IPS-20b (cell line): ENCODE measurements around the gene TRPC4.
A peak's percentile ranks its signal among the peaks of the same experiment; 100 is the strongest.

Source experiments
- H3K27ac ChIP-seq: one replicate; pipeline ENCODE4 v1.5.1; 2013; ENCODE audit warnings: low read length
- H3K27me3 ChIP-seq: 2 replicates; pipeline ENCODE4 v1.6.1; 2013; ENCODE audit warnings: mild to moderate bottlenecking, low read length, inconsistent platforms; ENCODE audit not compliant: insufficient read depth
- H3K36me3 ChIP-seq: 2 replicates; pipeline ENCODE4 v1.6.1; 2013; ENCODE audit warnings: low read depth, mild to moderate bottlenecking, inconsistent platforms, low read length, moderate library complexity; ENCODE audit not compliant: insufficient read depth
- H3K4me1 ChIP-seq: 2 replicates; pipeline ENCODE4 v1.6.1; 2013; ENCODE audit warnings: mild to moderate bottlenecking, control low read depth, inconsistent platforms, low read length, moderate library complexity; ENCODE audit not compliant: insufficient read depth
- H3K4me3 ChIP-seq: 2 replicates; pipeline ENCODE4 v1.5.1; 2013; ENCODE audit warnings: mild to moderate bottlenecking, low read length, inconsistent platforms
- H3K9ac ChIP-seq: 2 replicates; pipeline ENCODE4 v1.6.1; 2013; ENCODE audit warnings: low read depth, mild to moderate bottlenecking, inconsistent platforms, low read length, moderate library complexity
- H3K9me3 ChIP-seq: 2 replicates; pipeline ENCODE4 v1.6.1; 2013; ENCODE audit warnings: mild to moderate bottlenecking, low read depth, low read length, inconsistent platforms; ENCODE audit not compliant: insufficient read depth

Gene TRPC4

DNA sequence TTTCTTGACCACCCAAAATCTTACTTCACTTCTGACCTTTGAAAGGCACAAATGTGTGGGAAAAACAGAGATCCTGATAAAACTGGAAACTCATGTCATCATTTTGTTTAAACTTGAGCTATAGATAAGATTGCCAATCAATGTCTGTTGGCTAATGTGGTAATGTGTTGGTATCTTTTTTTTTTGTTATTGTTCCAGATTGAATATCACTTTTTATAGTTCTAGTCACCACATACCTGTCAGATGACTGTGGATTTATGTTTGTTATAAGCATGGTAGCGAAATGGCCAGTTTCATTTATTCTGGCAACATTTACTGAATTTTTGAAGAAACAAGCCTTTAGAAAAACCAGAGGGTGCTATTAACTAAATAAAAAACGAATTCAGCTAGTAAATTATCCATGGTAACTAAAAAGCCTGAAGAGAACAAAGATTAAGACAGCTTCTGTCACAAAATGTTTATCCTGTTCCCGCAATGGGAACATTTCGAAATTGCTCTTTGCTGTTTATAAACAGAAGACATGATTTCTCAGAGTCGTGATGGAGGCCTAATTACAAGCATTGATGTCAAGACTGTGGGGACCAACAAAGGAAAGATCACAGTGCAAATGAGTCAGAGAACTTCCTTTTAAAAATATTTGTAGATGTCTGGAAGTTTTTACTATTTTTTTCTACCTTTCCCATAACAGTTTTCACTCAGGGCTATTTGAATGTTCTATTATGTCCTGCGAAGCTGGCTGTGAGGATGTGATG is 188.1 kb downstream of the TRPC4 start:
- H3K27me3 ChIP-seq = no peaks in the 10 kb centered on the region

DNA sequence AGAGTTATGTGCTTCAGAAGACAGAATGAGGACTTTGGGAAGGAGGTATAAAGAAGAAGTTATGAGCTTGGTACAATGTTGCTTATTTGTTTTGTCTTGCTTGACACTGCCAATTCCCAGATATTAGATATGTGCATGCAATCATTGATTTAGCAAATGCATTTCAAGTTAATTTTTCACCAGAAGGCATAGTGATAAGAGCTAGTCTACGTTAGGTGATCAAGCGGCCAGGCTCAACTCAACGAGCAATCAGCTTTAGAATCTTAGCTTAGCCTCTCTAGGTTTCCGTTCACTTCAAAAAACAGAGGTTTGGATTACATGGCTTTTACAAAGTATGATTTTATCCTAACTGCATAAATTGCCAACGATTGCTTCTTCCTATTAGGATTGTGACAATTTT is 189.4 kb downstream of the TRPC4 start:
- Histone ChIP-seq H3K4me3 (no peak overlapping the region), H3K4me1 (peaks cover 2% of the 10 kb centered on the region; the same call in 1 of the 2 replicates), H3K9ac (no peak overlapping the region), H3K27ac (no peak overlapping the region), H3K27me3 (no peaks in the 10 kb centered on the region), H3K36me3 (0 out of 2 replicates have a peak, but pooled peaks cover 5% of the 10 kb centered on the region), H3K9me3 (no peaks in the 10 kb centered on the region)

More for the DNA sequence above, 188.1 kb downstream of the TRPC4 start:
- Histone ChIP-seq H3K36me3 (0 out of 2 replicates have a peak, but pooled peaks cover 5% of the 10 kb centered on the region), H3K4me1 (peaks cover 4% of the 10 kb centered on the region; the same call in 1 of the 2 replicates), H3K9ac (no peak overlapping the region), H3K27ac (no peak overlapping the region), H3K4me3 (no peak overlapping the region), H3K9me3 (no peaks in the 10 kb centered on the region)

DNA sequence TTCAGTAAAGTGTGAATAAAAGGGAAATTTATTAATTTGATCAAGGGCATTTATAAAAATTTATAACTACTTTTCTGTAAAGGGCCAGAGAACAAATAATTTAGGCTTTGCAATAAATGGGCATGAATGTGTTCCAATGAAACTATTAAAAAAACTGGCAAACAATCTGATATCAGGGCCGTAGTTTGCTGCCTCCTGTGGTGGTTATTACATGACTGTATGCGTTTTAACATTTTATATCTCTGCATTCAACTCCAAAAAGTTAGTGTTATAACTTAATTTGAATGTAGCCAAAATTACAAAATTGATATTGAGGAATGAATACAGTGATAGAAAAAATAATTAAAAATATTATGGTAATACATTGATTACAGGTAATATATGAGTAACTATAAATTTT is 190.5 kb downstream of the TRPC4 start:
- Histone ChIP-seq H3K9ac (no peak overlapping the region), H3K4me3 (no peak overlapping the region), H3K27ac (no peak overlapping the region), H3K4me1 (no peaks in the 10 kb centered on the region; the same call in 1 of the 2 replicates), H3K27me3 (no peaks in the 10 kb centered on the region), H3K9me3 (no peaks in the 10 kb centered on the region), H3K36me3 (peaks cover 7% of the 10 kb centered on the region; the same call in 1 of the 2 replicates)

DNA sequence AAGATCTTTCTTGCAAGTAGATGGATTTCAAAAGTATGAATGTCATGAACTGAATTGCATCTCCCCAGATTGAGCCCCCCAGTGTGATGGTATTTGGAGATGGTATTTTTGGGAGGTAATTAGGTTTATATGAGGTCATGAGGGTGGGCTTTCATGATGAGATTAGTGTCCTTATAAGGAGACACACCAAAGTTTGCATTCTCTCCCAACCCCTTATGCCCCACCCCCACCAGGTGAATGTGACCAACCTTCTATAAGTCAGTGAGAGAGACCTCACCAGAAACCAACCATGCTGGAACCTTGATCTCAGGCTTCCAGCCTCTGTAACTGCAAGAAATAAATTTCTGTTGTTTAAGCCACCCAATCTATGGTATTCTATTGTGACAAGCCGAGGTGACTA is 199.7 kb downstream of the TRPC4 start:
- Histone ChIP-seq H3K27me3 (no peaks in the 10 kb centered on the region), H3K36me3 (peaks cover 28% of the 10 kb centered on the region; the same call in 1 of the 2 replicates), H3K9ac (no peak overlapping the region), H3K4me3 (no peak overlapping the region), H3K27ac (peak overlapping the region; percentile 49), H3K9me3 (no peaks in the 10 kb centered on the region), H3K4me1 (peaks cover 12% of the 10 kb centered on the region; the same call in 1 of the 2 replicates)

DNA sequence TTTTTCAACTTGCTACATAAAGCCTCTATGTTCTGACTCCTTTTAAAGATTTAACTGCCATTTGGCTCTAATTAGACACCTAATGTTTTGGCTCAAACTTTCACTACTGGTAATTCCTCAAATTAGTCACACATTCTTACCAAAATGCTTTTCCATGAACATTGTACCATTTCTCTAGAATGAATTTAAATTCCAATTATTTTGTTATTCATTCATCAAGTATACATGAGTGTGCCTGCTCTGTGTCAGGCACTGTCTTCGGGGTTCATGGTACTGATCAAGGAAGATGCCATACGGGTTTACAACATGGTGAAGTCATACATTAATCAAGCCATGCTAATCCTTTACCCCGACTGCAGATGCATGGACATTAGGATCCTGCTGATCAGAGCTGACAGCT is 201.9 kb downstream of the TRPC4 start:
- Histone ChIP-seq H3K9me3 (no peaks in the 10 kb centered on the region), H3K9ac (no peak overlapping the region), H3K4me3 (no peak overlapping the region), H3K36me3 (peaks cover 27% of the 10 kb centered on the region; the same call in 1 of the 2 replicates), H3K27me3 (no peaks in the 10 kb centered on the region), H3K27ac (no peak overlapping the region), H3K4me1 (peaks cover 12% of the 10 kb centered on the region; the same call in 1 of the 2 replicates)

DNA sequence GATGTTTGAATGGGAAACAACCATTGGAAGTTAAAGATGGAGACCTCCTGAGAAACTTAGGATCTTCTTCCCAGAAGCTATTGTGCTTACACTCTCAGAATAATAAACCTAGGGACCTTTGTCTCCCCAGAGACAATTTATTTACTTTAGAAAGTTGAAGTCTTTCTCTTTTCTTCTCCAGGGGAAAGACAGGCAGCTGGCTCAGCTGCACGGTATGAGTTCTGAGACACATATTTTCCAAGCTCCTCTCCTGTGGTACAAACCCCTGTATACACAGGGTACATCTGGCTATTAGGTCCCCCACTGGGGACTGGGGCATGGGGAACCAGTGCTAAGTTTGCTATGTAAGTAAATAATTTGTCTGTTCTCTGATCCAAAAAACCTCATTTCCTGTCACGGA is 203.5 kb downstream of the TRPC4 start:
- H3K9ac ChIP-seq = no peak overlapping the region
- no peaks in the 10 kb centered on the region for H3K9me3 ChIP-seq
- no peak overlapping the region for H3K27ac ChIP-seq
- H3K36me3 ChIP-seq = peaks cover 20% of the 10 kb centered on the region; the same call in 1 of the 2 replicates
- H3K4me3 ChIP-seq = no peak overlapping the region
- H3K27me3 ChIP-seq = no peaks in the 10 kb centered on the region
- H3K4me1 ChIP-seq = peaks cover 12% of the 10 kb centered on the region; the same call in 1 of the 2 replicates

DNA sequence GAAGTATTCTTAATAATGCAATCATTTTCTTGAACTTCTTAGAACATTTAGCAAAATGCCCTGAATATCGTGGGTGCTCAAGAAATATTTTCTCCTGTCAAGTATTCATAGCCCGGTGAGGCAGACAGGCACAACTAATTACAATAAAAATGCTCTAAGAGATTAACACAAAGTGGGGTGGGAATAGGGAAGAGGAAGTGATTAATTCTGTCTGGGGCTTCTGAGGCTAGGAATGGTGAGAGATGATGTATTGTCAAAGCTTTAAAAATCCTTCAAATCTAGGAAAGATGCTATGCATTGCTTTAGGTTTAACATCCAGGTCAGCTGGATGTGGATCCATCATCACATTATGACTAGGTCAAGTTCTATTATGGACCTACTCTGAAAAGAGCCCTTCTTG is 204.2 kb downstream of the TRPC4 start:
- H3K4me1 ChIP-seq = peaks cover 12% of the 10 kb centered on the region; the same call in 1 of the 2 replicates
- no peaks in the 10 kb centered on the region for H3K9me3 ChIP-seq
- H3K9ac ChIP-seq = no peak overlapping the region
- no peaks in the 10 kb centered on the region for H3K27me3 ChIP-seq
- peaks cover 14% of the 10 kb centered on the region; the same call in 1 of the 2 replicates for H3K36me3 ChIP-seq
- no peak overlapping the region for H3K4me3 ChIP-seq
- H3K27ac ChIP-seq = no peak overlapping the region

DNA sequence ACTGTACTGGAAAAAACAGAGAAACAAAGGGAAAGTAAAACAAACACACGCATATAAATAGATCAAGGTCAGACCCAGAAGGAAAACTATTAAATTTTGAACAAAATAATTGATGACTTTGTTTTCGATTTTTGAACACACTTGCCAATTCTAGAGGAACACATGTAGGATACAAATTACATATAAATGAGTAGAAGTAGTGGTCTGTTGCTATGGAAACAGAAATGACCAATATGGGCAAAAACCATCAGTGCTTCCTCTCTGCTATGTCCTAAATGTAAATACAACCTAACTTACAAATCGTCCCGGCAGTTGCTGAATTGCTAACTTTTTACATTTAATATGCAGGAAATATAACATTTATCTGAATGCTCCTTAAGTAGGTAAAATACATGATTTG is 205.8 kb downstream of the TRPC4 start:
- no peaks in the 10 kb centered on the region for H3K9me3 ChIP-seq
- peaks cover 12% of the 10 kb centered on the region; the same call in 1 of the 2 replicates for H3K4me1 ChIP-seq
- no peak overlapping the region for H3K9ac ChIP-seq
- H3K27ac ChIP-seq = no peak overlapping the region
- H3K36me3 ChIP-seq = peaks cover 14% of the 10 kb centered on the region; the same call in 1 of the 2 replicates
- H3K4me3 ChIP-seq = no peak overlapping the region
- no peaks in the 10 kb centered on the region for H3K27me3 ChIP-seq

DNA sequence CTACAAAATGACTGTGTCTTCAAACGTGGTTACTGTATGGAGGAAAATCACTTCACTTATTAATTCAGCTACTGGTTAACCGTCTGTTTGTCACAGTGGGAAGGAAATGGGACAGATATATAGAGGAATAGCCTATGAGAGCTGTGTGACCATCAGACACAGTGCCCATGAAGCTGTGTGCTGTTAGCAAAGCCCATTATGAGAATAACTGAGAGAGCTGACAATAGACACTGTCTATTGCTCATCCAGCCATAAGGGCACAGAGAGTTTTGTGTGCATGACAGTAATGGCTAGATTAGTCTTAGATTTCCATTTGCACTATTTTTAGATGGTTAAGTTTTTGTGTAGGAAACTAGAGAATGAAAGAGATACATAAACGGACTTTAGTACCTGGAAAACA is 206.9 kb downstream of the TRPC4 start:
- no peak overlapping the region for H3K4me3 ChIP-seq
- no peaks in the 10 kb centered on the region for H3K27me3 ChIP-seq
- peaks cover 14% of the 10 kb centered on the region; the same call in 1 of the 2 replicates for H3K36me3 ChIP-seq
- H3K9me3 ChIP-seq = no peaks in the 10 kb centered on the region
- no peak overlapping the region for H3K9ac ChIP-seq
- no peak overlapping the region for H3K27ac ChIP-seq
- peaks cover 12% of the 10 kb centered on the region; the same call in 1 of the 2 replicates for H3K4me1 ChIP-seq

DNA sequence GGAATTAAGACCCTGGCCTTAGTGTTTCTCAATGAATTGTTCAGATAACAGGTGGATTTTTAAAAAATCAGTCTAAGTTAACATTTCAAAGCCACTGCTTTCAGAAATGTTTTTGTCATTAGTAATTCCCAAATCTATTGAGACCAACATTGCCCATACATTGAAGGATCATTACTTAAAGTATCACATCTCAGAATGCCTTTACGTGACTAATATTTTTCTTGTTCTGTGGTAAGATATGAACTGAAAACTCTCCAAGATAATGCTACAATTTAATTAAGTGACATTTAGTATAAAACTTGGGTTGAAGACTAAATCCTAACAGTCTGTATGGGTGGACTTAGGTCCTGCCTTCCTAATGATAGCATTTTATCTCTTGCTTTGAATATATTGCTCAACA is 211.6 kb downstream of the TRPC4 start:
- Histone ChIP-seq H3K27ac (no peak overlapping the region), H3K4me3 (no peak overlapping the region), H3K9ac (no peak overlapping the region), H3K36me3 (peaks cover 6% of the 10 kb centered on the region; the same call in 1 of the 2 replicates), H3K9me3 (no peaks in the 10 kb centered on the region), H3K4me1 (no peaks in the 10 kb centered on the region), H3K27me3 (no peaks in the 10 kb centered on the region)

DNA sequence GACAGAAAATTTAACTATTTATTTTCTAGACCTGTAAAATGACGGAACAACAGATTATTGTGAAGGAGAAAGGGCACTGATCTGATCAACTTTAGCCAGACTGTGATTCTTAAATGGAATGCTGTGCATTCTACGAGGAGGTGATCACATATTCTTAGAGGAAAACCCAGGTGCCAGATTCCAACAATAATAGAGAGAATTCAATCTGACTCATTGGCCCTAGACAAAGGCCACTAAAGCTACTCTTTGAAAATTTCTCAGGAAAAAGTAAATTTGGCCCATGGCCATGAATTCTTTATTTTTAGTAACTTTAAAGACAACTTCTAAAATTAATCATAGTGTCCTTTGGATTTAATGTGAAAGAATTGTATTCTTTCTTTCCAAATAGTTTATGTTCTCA is 212.4 kb downstream of the TRPC4 start:
- H3K36me3 ChIP-seq = no peaks in the 10 kb centered on the region
- H3K9ac ChIP-seq = no peak overlapping the region
- no peak overlapping the region for H3K27ac ChIP-seq
- H3K4me3 ChIP-seq = no peak overlapping the region
- H3K9me3 ChIP-seq = no peaks in the 10 kb centered on the region
- H3K27me3 ChIP-seq = no peaks in the 10 kb centered on the region
- H3K4me1 ChIP-seq = no peaks in the 10 kb centered on the region
